GM06990 (cell line): ENCODE results near the gene CXCL8.

ENCODE experiments used
- DNase-seq: peaks from one replicate; pipeline ENCODE4 v3.0.0-alpha.2; 2011; ENCODE audit not compliant: insufficient read length; ENCODE audit errors: extremely low read depth
- H3K27me3 ChIP-seq: replicated peaks from 2 replicates; pipeline ENCODE4 v1.6.0; 2011; ENCODE audit warnings: low read length; ENCODE audit not compliant: control insufficient read depth, insufficient read depth
- H3K36me3 ChIP-seq: 2 replicates; pipeline ENCODE4 v1.5.1; 2011; ENCODE audit warnings: low read length; ENCODE audit not compliant: control insufficient read depth, insufficient read depth
- H3K4me3 ChIP-seq: replicated peaks from 2 replicates; pipeline ENCODE4 v1.5.1; 2011; ENCODE audit warnings: low read depth, mild to moderate bottlenecking, control low read depth, low read length
- CTCF ChIP-seq: IDR thresholded peaks from 2 replicates; pipeline ENCODE4 v1.5.1; 2011; ENCODE audit warnings: low read length, control low read depth, mild to moderate bottlenecking, inconsistent platforms; ENCODE audit not compliant: insufficient read depth, poor library complexity, severe bottlenecking

Gene CXCL8

DNA sequence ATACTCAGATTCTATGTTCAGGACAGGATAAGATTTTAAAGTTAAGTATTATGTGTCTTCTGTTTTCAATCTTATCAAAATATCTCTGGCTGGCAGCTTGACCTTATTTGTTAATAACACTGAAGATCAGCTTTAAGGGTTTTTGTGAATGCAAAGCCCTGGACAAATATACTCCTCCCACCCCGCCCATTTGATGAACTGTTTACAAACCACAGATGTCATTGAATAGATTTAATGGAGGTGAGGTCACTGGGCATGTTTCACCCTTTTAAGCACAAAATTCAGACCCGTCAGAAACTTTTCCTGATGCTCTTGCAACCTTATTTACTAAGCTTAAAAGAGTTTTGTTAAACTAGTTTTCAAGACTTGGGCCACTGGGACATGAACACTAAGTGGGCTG, 10.1 kb upstream of the CXCL8 start:
- no peaks in the 10 kb centered on the region for H3K27me3 ChIP-seq
- DNase-seq = no peak

DNA sequence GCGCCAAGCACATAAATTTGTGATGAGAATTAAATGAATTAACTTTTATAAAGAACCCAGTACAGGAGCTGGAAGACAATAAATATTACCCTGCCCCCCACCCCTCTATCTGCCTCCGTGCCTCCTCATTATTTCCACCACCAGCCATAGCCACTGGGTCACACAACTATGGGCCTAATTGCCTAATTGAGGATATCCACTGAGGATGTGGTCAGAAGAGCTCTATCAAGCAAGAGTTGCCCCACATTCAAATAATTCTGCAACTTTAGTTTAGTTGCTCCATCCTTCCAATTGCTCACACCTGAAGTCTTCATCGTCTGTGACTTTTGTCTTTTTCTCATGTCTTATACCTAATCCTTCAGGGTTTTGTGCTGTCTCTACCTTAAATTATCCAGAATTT, 9.5 kb upstream of the CXCL8 start:
- Histone ChIP-seq H3K27me3 (no peaks in the 10 kb centered on the region), H3K4me3 (no peak overlapping the region), H3K36me3 (no peaks in the 10 kb centered on the region)
- DNase-seq = no peak
- no peak for TF ChIP-seq CTCF

More for the DNA sequence above, 10.1 kb upstream of the CXCL8 start:
- no peak for TF ChIP-seq CTCF
- H3K36me3 ChIP-seq = no peaks in the 10 kb centered on the region
- no peak overlapping the region for H3K4me3 ChIP-seq

GRCh38 chr4:73731968-73732610, 8.3 kb upstream of the CXCL8 start:
- no peaks in the 10 kb centered on the region for H3K36me3 ChIP-seq
- TF ChIP-seq CTCF = no peak
- H3K27me3 ChIP-seq = no peaks in the 10 kb centered on the region
- no peak overlapping the region for H3K4me3 ChIP-seq
- no peak for DNase-seq

- DNase-seq = no peak
- no peaks in the 10 kb centered on the region for H3K27me3 ChIP-seq
- no peak for TF ChIP-seq CTCF
- no peaks in the 10 kb centered on the region for H3K36me3 ChIP-seq
- H3K4me3 ChIP-seq = no peak overlapping the region
Observed at GRCh38 chr4:73732759-73733431, 7.5 kb upstream of the CXCL8 start.

DNA sequence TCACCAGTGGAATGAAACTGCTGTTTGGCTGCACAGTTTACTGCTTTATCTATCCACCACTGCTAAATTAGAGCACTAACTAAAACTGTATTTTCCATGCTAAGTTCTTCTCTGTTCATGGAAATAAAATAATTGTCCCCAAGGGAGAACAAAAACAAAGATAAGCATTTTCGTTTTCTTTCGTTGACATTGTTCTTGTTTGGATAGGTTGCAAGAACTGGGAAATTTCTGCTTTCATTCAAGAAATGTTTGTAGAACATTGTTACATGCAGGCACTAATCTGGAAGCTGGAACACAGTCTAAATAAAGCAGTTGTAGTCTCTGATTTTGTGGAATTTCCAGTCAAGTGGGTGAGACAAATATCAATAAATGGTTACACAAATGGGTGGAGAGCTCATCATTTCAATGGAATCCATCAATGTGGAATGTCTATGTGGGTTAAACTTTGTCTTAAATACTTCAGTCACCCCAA, 5.8 kb upstream of the CXCL8 start:
- H3K36me3 ChIP-seq = no peaks in the 10 kb centered on the region
- no peak for DNase-seq
- TF ChIP-seq CTCF = no peak
- no peaks in the 10 kb centered on the region for H3K27me3 ChIP-seq
- H3K4me3 ChIP-seq = no peak overlapping the region
